Measurements from ENCODE around the gene RNGTT. TPM values are rescaled to one million over a fixed set of nuclear protein-coding genes. Genes with fewer than 3 reads are reported as not detected.

The RNGTT gene
- total and polyA plus RNA-seq, 7 donors = 3.0 to 14.7 (median 10.0) TPM

DNA sequence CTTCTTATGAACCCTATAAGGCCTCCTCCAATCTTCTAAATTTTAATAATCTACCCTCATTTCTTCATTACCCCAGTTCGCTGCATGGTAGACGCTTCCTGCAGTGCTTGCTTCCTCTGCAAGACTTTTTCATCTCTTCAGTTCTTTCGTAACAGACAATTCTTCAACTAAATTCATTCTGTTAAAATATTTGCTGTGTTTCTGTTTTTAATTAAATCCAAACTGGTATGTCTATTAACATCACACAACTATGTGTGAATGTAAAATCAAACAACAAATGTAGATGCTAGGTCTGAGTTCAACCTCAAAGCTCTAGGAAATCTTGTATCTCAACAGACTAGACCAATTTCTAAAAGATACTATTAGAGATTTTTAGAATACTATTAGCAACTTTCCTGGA, 199.3 kb downstream of the RNGTT start:
- Histone ChIP-seq H3K9me3 (no peaks in the 10 kb centered on the region), H3K27me3 (no peaks in the 10 kb centered on the region), H3K36me3 (no peaks in the 10 kb centered on the region), H3K4me3 (no peak overlapping the region), H3K27ac (no peak overlapping the region), H3K4me1 (no peaks in the 10 kb centered on the region)
- DNase-seq = no peak
- intact Hi-C loops (cut with DNase I) = no loop called here
- WGBS, 2 donors = 96 to 98% methylated on average over 3 of the region's 3 CpGs
- TF ChIP-seq EP300 (IDR thresholded peaks at IDR 0.05) (no peak), POLR2A (IDR thresholded peaks at IDR 0.05) (no peak)
- TF ChIP-seq, protein P1, sequence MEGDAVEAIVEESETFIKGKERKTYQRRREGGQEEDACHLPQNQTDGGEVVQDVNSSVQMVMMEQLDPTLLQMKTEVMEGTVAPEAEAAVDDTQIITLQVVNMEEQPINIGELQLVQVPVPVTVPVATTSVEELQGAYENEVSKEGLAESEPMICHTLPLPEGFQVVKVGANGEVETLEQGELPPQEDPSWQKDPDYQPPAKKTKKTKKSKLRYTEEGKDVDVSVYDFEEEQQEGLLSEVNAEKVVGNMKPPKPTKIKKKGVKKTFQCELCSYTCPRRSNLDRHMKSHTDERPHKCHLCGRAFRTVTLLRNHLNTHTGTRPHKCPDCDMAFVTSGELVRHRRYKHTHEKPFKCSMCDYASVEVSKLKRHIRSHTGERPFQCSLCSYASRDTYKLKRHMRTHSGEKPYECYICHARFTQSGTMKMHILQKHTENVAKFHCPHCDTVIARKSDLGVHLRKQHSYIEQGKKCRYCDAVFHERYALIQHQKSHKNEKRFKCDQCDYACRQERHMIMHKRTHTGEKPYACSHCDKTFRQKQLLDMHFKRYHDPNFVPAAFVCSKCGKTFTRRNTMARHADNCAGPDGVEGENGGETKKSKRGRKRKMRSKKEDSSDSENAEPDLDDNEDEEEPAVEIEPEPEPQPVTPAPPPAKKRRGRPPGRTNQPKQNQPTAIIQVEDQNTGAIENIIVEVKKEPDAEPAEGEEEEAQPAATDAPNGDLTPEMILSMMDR (IDR thresholded peaks at IDR 0.05) = no peak

DNA sequence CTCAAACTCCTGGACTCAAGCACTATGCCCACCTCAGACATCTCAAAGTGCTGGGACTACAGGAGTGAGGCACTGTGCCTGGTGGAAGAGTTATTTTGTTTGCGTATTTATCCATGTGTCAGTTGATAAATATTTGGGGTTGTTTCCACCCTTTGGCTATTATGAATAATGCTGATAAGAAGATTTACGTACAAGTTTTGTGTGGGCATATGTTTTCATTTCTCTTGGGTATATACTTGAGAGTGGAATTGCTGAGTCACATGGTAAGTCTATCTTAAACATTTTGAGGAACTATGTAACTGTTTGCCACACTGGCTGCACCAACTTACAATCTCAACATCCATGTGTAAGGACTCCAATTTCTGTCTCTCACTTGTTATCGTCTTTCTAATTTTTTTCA, 200.3 kb downstream of the RNGTT start:
- intact Hi-C loops (cut with DNase I) = no loop called here
- H3K4me1 ChIP-seq = no peaks in the 10 kb centered on the region
- TF ChIP-seq POLR2A (IDR thresholded peaks at IDR 0.05) (no peak), EP300 (IDR thresholded peaks at IDR 0.05) (no peak), POLR2AphosphoS5 (IDR thresholded peaks at IDR 0.05) (no peak)
- TF ChIP-seq, protein P1 (IDR thresholded peaks at IDR 0.05) = no peak
- DNase-seq = no peak
- no peaks in the 10 kb centered on the region for H3K9me3 ChIP-seq
- H3K36me3 ChIP-seq = no peaks in the 10 kb centered on the region
- 90 to 96% methylated on average over 3 of the region's 3 CpGs for WGBS, 2 donors
- H3K27ac ChIP-seq = no peak overlapping the region
- H3K4me3 ChIP-seq = no peak overlapping the region
- no peaks in the 10 kb centered on the region for H3K27me3 ChIP-seq

GRCh38 chr6:88761237-88762031, 202.0 kb downstream of the RNGTT start:
- TF ChIP-seq POLR2AphosphoS5 (IDR thresholded peaks at IDR 0.05) (no peak), EP300 (IDR thresholded peaks at IDR 0.05) (no peak), POLR2A (IDR thresholded peaks at IDR 0.05) (no peak)
- TF ChIP-seq, protein P1 (IDR thresholded peaks at IDR 0.05) = no peak
- H3K27me3 ChIP-seq = no peaks in the 10 kb centered on the region
- no peak overlapping the region for H3K27ac ChIP-seq
- 84 to 90% methylated on average over 9 of the region's 9 CpGs for WGBS, 2 donors
- no peaks in the 10 kb centered on the region for H3K36me3 ChIP-seq
- no peak for DNase-seq
- H3K9me3 ChIP-seq = no peaks in the 10 kb centered on the region
- H3K4me3 ChIP-seq = no peak overlapping the region
- no peaks in the 10 kb centered on the region for H3K4me1 ChIP-seq
- intact Hi-C loops (cut with DNase I) = no loop called here

DNA sequence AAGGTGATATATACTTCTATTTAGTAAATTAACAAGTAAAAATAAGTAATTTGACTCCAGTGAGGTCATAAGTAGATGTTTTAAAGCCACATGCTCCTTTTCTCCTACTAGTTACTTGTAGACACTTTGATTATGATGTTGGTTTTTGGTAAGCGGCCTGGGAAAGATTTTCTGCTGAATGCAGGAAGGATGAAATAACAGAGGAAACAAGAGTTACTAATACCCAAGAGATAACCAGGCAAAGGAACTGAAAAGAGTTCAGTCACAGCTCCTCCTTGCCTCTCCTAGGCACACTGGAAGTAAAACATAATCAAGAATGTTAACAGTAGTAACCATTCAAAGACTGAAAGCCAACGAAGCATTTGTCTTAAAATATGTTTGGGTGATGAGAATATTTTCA, 203.3 kb downstream of the RNGTT start:
- TF ChIP-seq EP300 (IDR thresholded peaks at IDR 0.05) (no peak), POLR2A (IDR thresholded peaks at IDR 0.05) (no peak), POLR2AphosphoS5 (IDR thresholded peaks at IDR 0.05) (no peak)
- TF ChIP-seq, protein P1 (IDR thresholded peaks at IDR 0.05) = no peak
- no peak overlapping the region for H3K27ac ChIP-seq
- H3K4me3 ChIP-seq = no peak overlapping the region
- no peaks in the 10 kb centered on the region for H3K27me3 ChIP-seq
- H3K9me3 ChIP-seq = no peaks in the 10 kb centered on the region
- H3K36me3 ChIP-seq = no peaks in the 10 kb centered on the region
- WGBS, 2 donors = 87 to 91% methylated on average over 2 of the region's 2 CpGs
- no peak for DNase-seq
- intact Hi-C loops (cut with DNase I) = no loop called here
- no peaks in the 10 kb centered on the region for H3K4me1 ChIP-seq

GRCh38 chr6:88750936-88751335, 212.5 kb downstream of the RNGTT start:
- Histone ChIP-seq H3K9me3 (no peaks in the 10 kb centered on the region), H3K27me3 (no peaks in the 10 kb centered on the region), H3K27ac (no peak overlapping the region), H3K36me3 (no peaks in the 10 kb centered on the region), H3K4me3 (no peak overlapping the region), H3K4me1 (no peaks in the 10 kb centered on the region)
- DNase-seq = no peak
- TF ChIP-seq POLR2A (IDR thresholded peaks at IDR 0.05) (no peak), POLR2AphosphoS5 (IDR thresholded peaks at IDR 0.05) (no peak), EP300 (IDR thresholded peaks at IDR 0.05) (no peak)
- TF ChIP-seq, protein P1 (IDR thresholded peaks at IDR 0.05) = no peak
- intact Hi-C loops (cut with DNase I) = no loop called here
- WGBS, 2 donors = 92 to 98% methylated on average over 2 of the region's 2 CpGs
